Testis (tissue), 2 donors: Measurements from ENCODE around the gene ALPL.

ENCODE experiments used
- POLR2A ChIP-seq: fragments of 450-650 bp; IDR thresholded peaks from one replicate; pipeline ENCODE4 v1.6.1; 2017; ENCODE audit warnings: antibody characterized with exemption, mild to moderate bottlenecking, moderate library complexity
- TF ChIP-seq, protein P1 (sequence below), 3 experiments: fragments of 450-650 bp in 2 of 3; fragments of 200-600 bp in 1 of 3; sonication (generic) in 1 of 3; IDR thresholded peaks; one replicate each; pipeline ENCODE4 v1.5.1; 2016 to 2019; ENCODE audit warnings: antibody characterized with exemption in 3 of 3, mild to moderate bottlenecking in 2 of 3, moderate library complexity in 1 of 3

DNA sequence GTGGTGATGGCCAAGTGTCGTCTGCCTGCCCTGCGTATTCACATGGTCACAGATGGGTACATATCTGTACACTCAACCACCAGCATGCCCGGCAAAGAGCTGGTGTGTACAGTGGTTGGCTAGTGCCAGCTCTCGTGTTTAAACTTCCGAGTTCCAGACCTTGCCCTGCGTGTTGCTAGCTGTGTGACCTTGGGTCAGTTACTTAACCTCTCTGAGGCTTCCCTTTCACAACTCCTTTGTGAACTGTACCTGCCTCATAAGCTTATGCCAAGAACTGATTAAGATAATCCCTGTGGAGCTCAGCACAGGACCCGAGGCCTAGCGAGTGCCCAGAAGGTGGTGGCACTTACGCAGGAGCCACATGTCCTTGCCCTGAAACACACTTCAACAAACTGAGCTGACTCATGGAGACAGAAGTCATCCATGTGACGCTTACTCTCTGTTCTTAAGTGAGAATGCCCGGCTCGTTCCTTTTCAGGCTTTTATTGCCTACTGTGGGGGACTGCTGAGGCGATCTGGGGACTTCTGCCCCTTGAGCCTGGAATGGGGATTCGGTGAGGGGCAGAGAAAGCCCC lies 55.4 kb downstream of the ALPL start:
- TF ChIP-seq, protein P1, sequence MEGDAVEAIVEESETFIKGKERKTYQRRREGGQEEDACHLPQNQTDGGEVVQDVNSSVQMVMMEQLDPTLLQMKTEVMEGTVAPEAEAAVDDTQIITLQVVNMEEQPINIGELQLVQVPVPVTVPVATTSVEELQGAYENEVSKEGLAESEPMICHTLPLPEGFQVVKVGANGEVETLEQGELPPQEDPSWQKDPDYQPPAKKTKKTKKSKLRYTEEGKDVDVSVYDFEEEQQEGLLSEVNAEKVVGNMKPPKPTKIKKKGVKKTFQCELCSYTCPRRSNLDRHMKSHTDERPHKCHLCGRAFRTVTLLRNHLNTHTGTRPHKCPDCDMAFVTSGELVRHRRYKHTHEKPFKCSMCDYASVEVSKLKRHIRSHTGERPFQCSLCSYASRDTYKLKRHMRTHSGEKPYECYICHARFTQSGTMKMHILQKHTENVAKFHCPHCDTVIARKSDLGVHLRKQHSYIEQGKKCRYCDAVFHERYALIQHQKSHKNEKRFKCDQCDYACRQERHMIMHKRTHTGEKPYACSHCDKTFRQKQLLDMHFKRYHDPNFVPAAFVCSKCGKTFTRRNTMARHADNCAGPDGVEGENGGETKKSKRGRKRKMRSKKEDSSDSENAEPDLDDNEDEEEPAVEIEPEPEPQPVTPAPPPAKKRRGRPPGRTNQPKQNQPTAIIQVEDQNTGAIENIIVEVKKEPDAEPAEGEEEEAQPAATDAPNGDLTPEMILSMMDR (IDR thresholded peaks at IDR 0.05): no peak
- no peak for TF ChIP-seq POLR2A
